ENCODE data around the gene PHF12. TPM values are rescaled to one million over a fixed set of nuclear protein-coding genes. Genes with fewer than 3 reads are reported as not detected.

Gene PHF12
- total and polyA plus RNA-seq, 2 of the 8 experiments (the other 6 are each of a cell fraction or from before 2014, with no cell fraction given) = 38.8 to 65.7 TPM

DNA sequence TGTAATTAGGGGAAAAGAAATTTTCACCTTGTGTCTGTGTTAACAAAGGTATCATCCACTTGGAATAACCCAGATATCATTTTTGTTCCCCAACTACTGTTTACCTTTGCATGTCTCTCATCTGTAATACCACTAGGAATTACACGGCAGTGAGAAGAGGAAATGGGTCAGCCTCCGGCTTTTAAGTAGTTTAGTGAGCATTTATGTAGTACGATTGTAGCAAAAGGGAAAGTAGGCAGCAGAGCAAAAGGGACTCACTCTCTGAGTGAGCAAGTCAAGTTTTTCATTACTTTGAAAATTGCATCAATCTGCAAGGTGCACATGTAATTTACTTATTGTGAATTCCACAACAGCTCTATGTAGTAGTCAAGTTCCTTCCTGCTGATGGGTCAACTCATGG is 11.2 kb downstream of the PHF12 start:
- Histone ChIP-seq H3K36me3 (ENCODE audit: control insufficient read depth in 2 of 4, insufficient read depth in 4 of 4, low read length in 3 of 4) (peaks cover 0 to 31% (median 3%) of the 10 kb centered on the region in 4 experiments; a peak in 5 of 8 replicates), H4K91ac (replicated peaks; ENCODE audit: insufficient read length, low read length) (no peak overlapping the region), H3K27me3 (replicated peaks in 1 of 4; ENCODE audit: control insufficient read depth in 3 of 4, extremely low read depth in 1 of 4, insufficient read depth in 3 of 4, low read length in 3 of 4) (no peaks in the 10 kb centered on the region), H3K4me2 (ENCODE audit: insufficient read depth in 1 of 2, low read depth in 2 of 2, low read length in 2 of 2) (no peak overlapping the region), H2BK12ac (ENCODE audit: low read depth, low read length) (no peak overlapping the region), H4K5ac (ENCODE audit: insufficient read length, low read depth, low read length) (no peak overlapping the region), H3K56ac (replicated peaks; ENCODE audit: insufficient read length, low read depth, low read length) (no peak overlapping the region), H4K20me1 (replicated peaks in 1 of 2; ENCODE audit: control insufficient read depth in 1 of 2, insufficient read depth in 2 of 2, low read length in 2 of 2) (peaks cover 15 to 28% of the 10 kb centered on the region in 2 experiments), H2BK120ac (replicated peaks; ENCODE audit: low read depth, low read length) (no peak overlapping the region), H3K4ac (replicated peaks; ENCODE audit: insufficient read length, low read depth, low read length) (no peak overlapping the region), H2AK5ac (ENCODE audit: low read depth, low read length) (no peak overlapping the region), H3K4me1 (replicated peaks in 1 of 4; ENCODE audit: control insufficient read depth in 3 of 4, insufficient read depth in 4 of 4, low read length in 3 of 4) (peaks cover 2 to 22% (median 16%) of the 10 kb centered on the region in 4 experiments; a peak in 5 of 7 replicates), H3K4me3 (ENCODE audit: extremely low read depth in 1 of 4, insufficient read depth in 2 of 4, low read depth in 3 of 4, low read length in 4 of 4) (no peak overlapping the region), H2BK15ac (ENCODE audit: low read length) (no peak overlapping the region), H2BK20ac (ENCODE audit: low read length) (no peak overlapping the region), H4K8ac (ENCODE audit: extremely low read depth, insufficient read depth, low read length) (no peak overlapping the region), H3K9me3 (ENCODE audit: insufficient read depth in 2 of 2, low read depth in 1 of 2, low read length in 1 of 2) (no peaks in the 10 kb centered on the region), H3K14ac (ENCODE audit: insufficient read length) (no peak overlapping the region), H3K27ac (ENCODE audit: low read depth, low read length) (no peak overlapping the region), H2BK5ac (ENCODE audit: low read depth, low read length) (no peak overlapping the region), H3K18ac (ENCODE audit: extremely low read depth, low read length) (no peak overlapping the region), H2AFZ (ENCODE audit: low read length) (no peak overlapping the region), H3K23me2 (ENCODE audit: low read depth, low read length) (no peaks in the 10 kb centered on the region), H3K9ac (replicated peaks in 1 of 4; ENCODE audit: extremely low read depth in 1 of 4, low read depth in 3 of 4, low read length in 3 of 4) (no peak overlapping the region; a peak in 1 of 7 replicates), H3K23ac (ENCODE audit: insufficient read length) (no peak overlapping the region), H3K79me2 (ENCODE audit: control insufficient read depth in 1 of 2, insufficient read depth in 2 of 2, low read length in 2 of 2) (peaks cover 33 to 100% of the 10 kb centered on the region in 2 experiments), H3K79me1 (ENCODE audit: low read depth, low read length) (peaks cover 13% of the 10 kb centered on the region)
- DNase-seq (ENCODE audit: low read depth in 1 of 2, low spot score in 2 of 2) = no peak
- WGBS, 2 experiments (ENCODE audit: extremely low coverage in 1 of 2, insufficient coverage in 1 of 2, insufficient read length in 1 of 2, insufficient replicate concordance in 2 of 2, low coverage in 1 of 2, low lambda C conversion rate in 2 of 2, missing lambda C conversion rate in 1 of 2) = 86% methylated on average over 3 of the region's 3 CpGs; no CpG with 5 or more reads in 1 of the 2 experiments
- ChIA-PET CTCF (ENCODE audit: partially characterized antibody) (interaction anchor here (1.0 to 1.6 kb wide), 7 partner anchors 9 to 31 kb away, joined by 3 to 5 read pairs (median 4); no protein-coding TSS in a partner anchor), POLR2A (ENCODE audit: partially characterized antibody) (interaction anchor here (0.6 to 2.9 kb wide), 5 partner anchors 9 to 153 kb away, joined by 3 to 15 read pairs (median 4); no protein-coding TSS in a partner anchor)
- no peak for FAIRE-seq
- TF ChIP-seq SIX5 (IDR thresholded peaks at IDR 0.05; ENCODE audit: low read depth, low read length) (no peak), CBX5 (IDR thresholded peaks at IDR 0.05; ENCODE audit: low read depth, low read length) (no peak), NANOG (IDR thresholded peaks at IDR 0.05; ENCODE audit: insufficient read depth, low read depth, low read length, poor library complexity, severe bottlenecking) (no peak), BRCA1 (IDR thresholded peaks at IDR 0.05; ENCODE audit: low read depth, low read length) (no peak), ATF3 (IDR thresholded peaks at IDR 0.05; ENCODE audit: insufficient read depth, low read depth, low read length) (no peak), USF2 (IDR thresholded peaks at IDR 0.05; ENCODE audit: low read length) (no peak), CEBPB (IDR thresholded peaks at IDR 0.05; ENCODE audit: low read depth, low read length) (no peak), POLR2AphosphoS5 (IDR thresholded peaks at IDR 0.05; ENCODE audit: low read depth, low read length) (no peak), POU5F1 (IDR thresholded peaks at IDR 0.05; ENCODE audit: low read depth, low read length) (no peak), HDAC2 (IDR thresholded peaks at IDR 0.05; ENCODE audit: borderline replicate concordance in 1 of 2, low read depth in 2 of 2, low read length in 2 of 2) (no peak), EZH2 (IDR thresholded peaks at IDR 0.05; ENCODE audit: low read depth, low read length, severe bottlenecking) (no peak), ZNF274 (IDR thresholded peaks at IDR 0.05; ENCODE audit: borderline replicate concordance, extremely low read depth, low read length) (no peak)
